Measurements from ENCODE around the gene OR51G1.

DNA sequence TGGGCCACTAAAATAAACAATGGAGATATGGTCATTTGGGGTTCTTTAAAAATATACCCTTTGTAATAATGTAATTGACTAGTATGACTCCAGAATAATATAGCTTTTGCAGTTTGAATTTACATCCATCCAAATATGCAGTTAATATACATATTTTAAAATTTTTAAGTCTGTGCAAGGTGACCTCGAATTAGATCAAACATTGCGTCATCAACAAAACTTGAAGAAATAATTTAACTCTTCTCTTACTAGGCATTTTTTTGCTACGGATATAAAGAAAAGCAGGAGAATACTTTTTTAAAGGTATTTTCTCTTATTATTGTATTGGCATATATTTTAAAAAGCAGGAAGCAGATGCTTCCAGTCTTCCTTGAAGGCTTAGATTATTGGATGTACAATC lies 12.6 kb upstream of the OR51G1 start:
- TF ChIP-seq ARNTL (CRISPR knock-in tag; IDR thresholded peaks at IDR 0.05; ENCODE audit: borderline replicate concordance, low read depth), result no peak
- TF ChIP-seq, protein P1, sequence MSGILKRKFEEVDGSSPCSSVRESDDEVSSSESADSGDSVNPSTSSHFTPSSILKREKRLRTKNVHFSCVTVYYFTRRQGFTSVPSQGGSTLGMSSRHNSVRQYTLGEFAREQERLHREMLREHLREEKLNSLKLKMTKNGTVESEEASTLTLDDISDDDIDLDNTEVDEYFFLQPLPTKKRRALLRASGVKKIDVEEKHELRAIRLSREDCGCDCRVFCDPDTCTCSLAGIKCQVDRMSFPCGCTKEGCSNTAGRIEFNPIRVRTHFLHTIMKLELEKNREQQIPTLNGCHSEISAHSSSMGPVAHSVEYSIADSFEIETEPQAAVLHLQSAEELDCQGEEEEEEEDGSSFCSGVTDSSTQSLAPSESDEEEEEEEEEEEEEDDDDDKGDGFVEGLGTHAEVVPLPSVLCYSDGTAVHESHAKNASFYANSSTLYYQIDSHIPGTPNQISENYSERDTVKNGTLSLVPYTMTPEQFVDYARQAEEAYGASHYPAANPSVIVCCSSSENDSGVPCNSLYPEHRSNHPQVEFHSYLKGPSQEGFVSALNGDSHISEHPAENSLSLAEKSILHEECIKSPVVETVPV (CRISPR knock-in tag; IDR thresholded peaks at IDR 0.05), result no peak
- no peak for TF ChIP-seq SNAI2 (CRISPR knock-in tag; IDR thresholded peaks at IDR 0.05)
- no peak for TF ChIP-seq ISL1 (CRISPR knock-in tag; IDR thresholded peaks at IDR 0.05)
- TF ChIP-seq RARB (CRISPR knock-in tag; IDR thresholded peaks at IDR 0.05), result no peak
- TF ChIP-seq ZC3H10 (CRISPR knock-in tag; IDR thresholded peaks at IDR 0.05), result no peak
- no peak for TF ChIP-seq ZFP3 (CRISPR knock-in tag; IDR thresholded peaks at IDR 0.05)
- no peak for TF ChIP-seq TSHZ2 (CRISPR knock-in tag; IDR thresholded peaks at IDR 0.05)
- no peak for TF ChIP-seq TOX (CRISPR knock-in tag; IDR thresholded peaks at IDR 0.05; ENCODE audit: borderline replicate concordance)
